Measurements from ENCODE around the gene CIDEC. TPM values are rescaled to one million over a fixed set of nuclear protein-coding genes. Genes with fewer than 3 reads are reported as not detected.
"Not testable (repeated sequence)": the region's sequence is repeated elsewhere in the genome, so short reads cannot be mapped to it uniquely, and the experiment has no call there.

The CIDEC gene
- total and polyA plus RNA-seq, 3 donors from 2014 or later: 1.1 to 2.9 (median 1.6) TPM

GRCh38 chr3:9898467-9899241, 18.6 kb upstream of the CIDEC start:
- Histone ChIP-seq H3K27ac (no peak overlapping the region), H3K27me3 (no peaks in the 10 kb centered on the region), H3K4me3 (no peak overlapping the region), H3K4me1 (peaks cover 4% of the 10 kb centered on the region), H3K36me3 (ENCODE audit: low read depth, missing control alignments) (no peaks in the 10 kb centered on the region), H3K9me3 (no peaks in the 10 kb centered on the region)
- WGBS, 2 donors: 78 to 82% methylated on average over 8 of the region's 8 CpGs
- intact Hi-C loops (cut with DNase I; ENCODE audit: low total_unique reads): no loop called here
- no peak for TF ChIP-seq POLR2A (IDR thresholded peaks at IDR 0.05)
- no peak for TF ChIP-seq CTCF (IDR thresholded peaks at IDR 0.05)
- DNase-seq: no peak

- intact Hi-C loops (cut with DNase I; ENCODE audit: low total_unique reads): no loop called here
- H3K27ac ChIP-seq: no peak overlapping the region
These were observed 17.6 kb upstream of the CIDEC start for GRCh38 chr3:9897408-9898372.

GRCh38 chr3:9896755-9897407, 16.8 kb upstream of the CIDEC start:
- 95 to 96% methylated on average over 10 of the region's 10 CpGs for WGBS, 2 donors
- H3K9me3 ChIP-seq; H3K27ac ChIP-seq; H3K36me3 ChIP-seq (ENCODE audit: low read depth, missing control alignments); H3K4me3 ChIP-seq; intact Hi-C loops (cut with DNase I; ENCODE audit: low total_unique reads); H3K4me1 ChIP-seq; DNase-seq; H3K27me3 ChIP-seq: not testable (repeated sequence)

More at GRCh38 chr3:9897408-9898372, 17.6 kb upstream of the CIDEC start:
- TF ChIP-seq CTCF (IDR thresholded peaks at IDR 0.05) (no peak), POLR2A (IDR thresholded peaks at IDR 0.05) (no peak)
- Histone ChIP-seq H3K36me3 (ENCODE audit: low read depth, missing control alignments) (no peaks in the 10 kb centered on the region), H3K4me1 (peaks cover 4% of the 10 kb centered on the region), H3K9me3 (no peaks in the 10 kb centered on the region), H3K4me3 (no peak overlapping the region), H3K27me3 (no peaks in the 10 kb centered on the region)
- no peak for DNase-seq
- WGBS, 2 donors: 73 to 81% methylated on average over 4 of the region's 4 CpGs

- DNase-seq: not testable (repeated sequence)
These were observed 15.7 kb upstream of the CIDEC start for GRCh38 chr3:9895715-9896114.

GRCh38 chr3:9893739-9894138, 13.7 kb upstream of the CIDEC start:
- no peaks in the 10 kb centered on the region for H3K36me3 ChIP-seq (ENCODE audit: low read depth, missing control alignments)
- intact Hi-C loops (cut with DNase I; ENCODE audit: low total_unique reads): no loop called here
- H3K27me3 ChIP-seq: no peaks in the 10 kb centered on the region
- H3K4me3 ChIP-seq: no peak overlapping the region
- no peak for TF ChIP-seq CTCF (IDR thresholded peaks at IDR 0.05)
- TF ChIP-seq POLR2A (IDR thresholded peaks at IDR 0.05): no peak
- peaks cover 20% of the 10 kb centered on the region for H3K4me1 ChIP-seq
- H3K27ac ChIP-seq: no peak overlapping the region
- 63 to 90% methylated on average over 1 of the region's 1 CpG for WGBS, 2 donors
- no peaks in the 10 kb centered on the region for H3K9me3 ChIP-seq
- DNase-seq: no peak

More at GRCh38 chr3:9895715-9896114, 15.7 kb upstream of the CIDEC start:
- H3K36me3 ChIP-seq (ENCODE audit: low read depth, missing control alignments); H3K27ac ChIP-seq; H3K9me3 ChIP-seq; H3K4me1 ChIP-seq; intact Hi-C loops (cut with DNase I; ENCODE audit: low total_unique reads); H3K27me3 ChIP-seq; H3K4me3 ChIP-seq: not testable (repeated sequence)
- 90 to 93% methylated on average over 3 of the region's 3 CpGs for WGBS, 2 donors

Data from testis (tissue), 3 donors.